Activated CD8-positive, alpha-beta memory T cell treated with anti-CD3 and anti-CD28 coated beads, Interleukin-2, amount 50 U/mL, for 24 hours (primary cell): ENCODE results near the gene MEI1.

ENCODE experiments used
- DNase-seq: peaks from one replicate; pipeline ENCODE4 v3.0.0-alpha.2; 2020; ENCODE audit errors: extremely low read depth

MEI1 gene

DNA sequence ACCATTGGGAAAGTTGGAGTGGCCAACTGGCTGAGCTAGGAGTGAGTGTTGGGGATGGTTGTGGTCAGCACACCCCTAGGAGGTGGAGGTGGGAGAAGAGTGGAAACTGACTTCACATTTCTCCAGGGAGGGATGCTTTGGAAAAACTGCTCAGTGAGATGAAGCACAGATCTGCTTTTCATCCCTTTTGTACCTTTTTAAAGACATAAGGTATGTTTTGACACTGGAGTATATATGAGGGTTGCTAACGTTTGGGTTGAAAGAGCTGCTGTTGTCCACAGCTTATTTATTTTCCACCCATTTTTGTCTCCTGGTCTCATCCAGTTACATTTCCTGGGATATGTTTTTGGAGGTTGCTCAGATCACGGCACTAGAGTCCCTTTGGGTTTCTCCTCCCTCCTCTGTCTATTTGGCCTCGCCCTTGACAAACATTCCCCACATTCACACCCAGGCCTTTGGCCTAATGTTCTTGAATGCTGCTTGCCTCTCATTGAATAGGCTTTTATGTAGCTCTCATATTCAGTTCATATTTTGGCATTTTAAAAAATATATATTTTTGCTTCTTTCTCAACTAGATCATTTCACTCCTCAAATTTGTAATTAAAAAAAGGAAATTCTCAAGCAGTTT is 141.9 kb downstream of the MEI1 start:
- DNase-seq: no peak

DNA sequence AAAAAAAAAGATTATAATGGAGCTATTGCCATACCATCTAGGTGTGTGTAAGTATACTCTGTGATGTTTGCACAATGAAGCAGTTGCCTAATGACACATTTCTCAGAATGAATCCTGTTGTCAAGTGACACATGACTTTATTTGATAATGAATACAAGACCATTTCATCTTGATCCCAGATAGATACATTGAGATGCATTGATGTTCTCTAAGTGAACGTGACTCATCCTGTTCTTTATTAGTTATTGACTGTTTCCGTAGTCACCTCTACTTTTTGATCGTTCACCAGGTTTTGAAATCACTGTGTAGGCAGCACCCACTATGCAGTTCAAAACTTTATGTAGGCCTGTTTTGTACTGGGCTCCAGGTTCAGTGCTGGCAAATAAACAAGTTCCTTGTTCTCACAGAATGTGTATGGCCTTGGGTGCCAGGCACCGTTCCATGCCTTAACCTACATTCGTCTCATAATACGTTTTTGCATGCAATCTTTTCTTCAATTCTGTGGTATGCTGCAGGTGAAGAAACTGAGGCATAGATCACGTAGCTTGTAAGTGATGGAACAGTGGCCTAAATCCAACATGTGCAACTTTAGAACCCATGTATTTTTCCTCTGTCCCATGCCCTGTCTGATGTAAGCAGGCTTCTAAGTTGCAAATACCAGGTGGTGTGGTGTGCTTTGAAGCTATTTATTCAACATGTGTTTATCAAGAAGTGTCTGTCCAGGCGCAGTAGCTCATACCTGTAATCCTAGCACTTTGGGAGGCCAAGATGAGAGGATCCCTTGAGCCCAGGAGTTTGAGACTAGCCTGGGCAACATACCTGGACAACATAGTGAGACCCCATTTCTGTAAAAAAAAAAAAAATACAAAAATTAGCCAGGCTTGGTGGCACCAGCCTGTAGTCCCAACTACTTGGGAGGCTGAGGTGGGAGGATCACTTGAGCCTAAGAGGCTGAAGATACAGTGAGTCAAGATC is 144.0 kb downstream of the MEI1 start:
- DNase-seq: no peak

DNA sequence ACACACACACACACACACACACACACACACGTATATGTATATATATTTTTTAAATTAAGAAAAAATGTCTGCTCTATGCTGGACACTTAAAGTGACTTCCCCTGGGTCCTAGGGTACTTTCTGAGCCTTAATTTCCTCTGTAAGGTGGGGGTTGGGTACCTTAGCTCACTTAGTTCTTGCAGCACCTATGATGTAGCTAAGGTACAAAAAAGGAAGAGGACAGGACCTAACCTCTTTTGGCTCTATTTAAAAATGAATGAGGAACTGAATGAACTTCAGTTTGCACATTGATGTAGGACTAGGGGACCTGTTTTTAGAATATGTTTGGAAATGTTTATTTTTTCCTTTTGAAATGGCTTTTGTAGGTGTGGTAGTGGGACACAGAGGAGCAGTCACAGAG is 144.7 kb downstream of the MEI1 start:
- no peak for DNase-seq

DNA sequence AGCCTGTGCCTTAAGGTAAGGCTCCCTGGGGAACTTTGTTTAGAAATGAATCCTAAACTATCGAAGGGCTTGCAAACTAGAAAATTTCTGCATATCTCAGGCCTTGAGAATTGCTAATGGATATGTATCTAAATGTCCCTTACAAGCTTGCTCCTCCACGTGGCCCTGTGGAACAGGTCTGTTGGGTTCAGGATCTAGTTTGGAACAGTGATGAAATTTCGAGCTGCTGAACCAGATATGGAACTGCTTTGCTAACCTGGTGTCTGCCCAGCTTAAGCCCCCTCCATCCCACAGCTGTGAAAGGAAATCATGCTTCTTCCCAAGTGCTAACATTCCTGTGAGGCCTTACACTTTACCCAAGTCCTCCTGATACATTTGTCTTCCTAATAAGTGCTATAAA is 145.2 kb downstream of the MEI1 start:
- DNase-seq: no peak

DNA sequence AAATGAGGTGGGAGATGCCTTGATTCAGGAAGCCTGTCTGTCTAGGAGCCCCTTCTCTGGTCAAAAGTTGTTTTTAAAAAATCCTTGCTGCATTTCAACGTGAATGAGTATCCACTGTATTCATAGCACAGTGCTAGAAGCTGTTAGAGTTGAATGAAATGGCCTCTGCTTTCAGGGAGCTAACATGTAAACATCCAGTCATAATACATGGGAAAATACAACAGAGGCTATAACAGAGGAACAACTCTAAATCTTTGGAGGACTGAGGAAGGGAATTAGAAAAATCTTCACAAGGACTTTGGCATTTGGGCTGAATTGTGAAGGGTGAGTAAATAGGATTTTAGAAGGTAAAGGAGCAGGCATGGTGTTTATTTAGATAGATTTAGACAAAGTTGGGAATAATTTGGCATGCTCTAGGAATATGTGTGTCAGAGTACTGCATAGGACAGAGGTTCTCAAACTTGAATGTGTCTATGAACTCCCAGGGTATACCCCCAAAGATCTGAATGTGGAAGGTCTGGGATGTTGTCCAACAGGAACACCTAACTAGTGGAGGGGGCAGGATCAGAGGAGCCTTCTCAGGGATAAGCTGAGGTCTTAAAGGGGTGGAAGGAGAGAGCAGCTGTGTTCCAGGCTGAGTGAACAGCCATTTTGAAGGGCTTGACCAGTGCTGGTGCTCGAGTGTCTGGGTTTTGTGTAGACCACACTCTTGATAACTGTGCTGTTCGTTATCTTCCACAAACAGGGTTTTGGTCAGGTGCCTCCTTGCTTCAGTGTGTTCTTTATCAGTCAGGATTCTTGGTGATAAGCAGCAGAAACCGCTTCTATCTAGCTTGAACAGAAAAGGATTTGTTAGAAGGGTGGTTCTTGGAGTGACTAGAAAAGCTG is 146.3 kb downstream of the MEI1 start:
- no peak for DNase-seq

DNA sequence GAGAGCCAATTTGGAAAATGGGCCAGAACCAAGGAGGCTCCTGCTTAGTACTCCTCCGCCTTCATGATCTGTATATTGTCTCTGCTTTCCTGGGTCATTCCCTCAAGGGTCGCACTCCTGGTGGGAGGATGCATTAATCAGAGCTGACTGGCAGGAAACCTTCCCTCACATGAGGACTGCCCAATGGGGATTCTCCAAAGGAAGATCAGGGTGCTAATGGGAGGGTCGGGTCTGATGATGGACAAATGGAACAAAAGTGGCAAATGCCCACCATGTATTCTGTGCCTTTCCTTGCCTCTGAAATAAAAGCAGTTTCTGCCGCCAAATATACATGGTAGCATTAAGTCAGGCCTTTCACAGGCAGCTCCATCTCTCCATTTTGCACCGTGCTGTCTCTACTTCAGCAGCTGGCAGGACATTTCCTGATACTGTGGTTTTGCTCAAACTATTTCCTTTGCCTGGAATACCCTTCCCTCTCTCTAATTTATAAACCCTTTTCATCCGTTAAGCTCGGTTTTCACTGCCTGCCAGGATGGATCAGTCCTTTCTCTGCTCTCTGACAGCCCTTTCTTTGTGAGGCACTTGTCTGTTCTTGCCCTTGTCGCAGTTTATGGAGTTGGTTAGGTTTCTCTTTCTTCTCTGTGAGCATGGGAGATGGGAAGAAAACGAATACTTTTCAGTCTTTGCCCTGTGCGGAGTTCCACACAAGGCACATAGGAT is 147.1 kb downstream of the MEI1 start:
- no peak for DNase-seq

DNA sequence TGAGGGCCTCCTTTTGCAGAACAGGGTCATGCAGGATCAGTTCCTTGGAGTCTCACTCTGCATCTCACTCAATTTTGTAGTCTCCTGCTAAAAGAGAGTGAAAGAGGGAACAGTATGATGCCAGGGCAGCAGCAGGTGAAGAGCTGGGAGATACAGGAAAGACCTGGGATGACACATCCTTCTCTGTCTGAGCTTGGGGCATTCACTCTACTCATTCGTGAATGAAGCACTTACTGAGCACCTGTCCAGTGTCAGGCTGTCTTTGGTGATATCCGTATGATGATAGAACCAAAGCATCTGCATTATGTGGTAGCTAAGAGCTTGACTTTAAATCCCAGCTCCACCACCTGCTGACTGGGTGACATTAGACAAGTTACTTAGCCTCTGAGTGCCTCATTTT is 148.0 kb downstream of the MEI1 start:
- DNase-seq: no peak

DNA sequence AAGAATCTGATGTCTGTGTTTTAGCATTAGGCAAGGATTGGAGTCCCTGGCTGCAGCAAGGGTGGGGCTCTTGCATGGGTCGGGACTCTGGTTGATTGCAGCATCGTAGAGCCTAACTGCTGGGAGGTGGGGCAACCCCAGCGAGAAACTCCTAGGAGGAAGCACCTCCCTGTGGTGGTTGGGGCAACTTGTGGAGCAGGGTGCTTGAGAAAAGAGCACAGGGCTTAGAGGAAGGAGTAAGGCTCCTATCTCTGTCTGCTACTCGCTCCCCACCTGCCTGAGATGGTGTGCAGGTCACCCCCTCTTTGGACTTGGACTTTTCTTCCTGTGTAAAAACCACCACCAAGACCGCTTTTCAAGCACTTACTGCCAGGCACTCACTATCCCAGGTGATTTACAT is 149.2 kb downstream of the MEI1 start:
- no peak for DNase-seq
